ENCODE data around the gene SYTL3. TPM values are rescaled to one million over a fixed set of nuclear protein-coding genes. Genes with fewer than 3 reads are reported as not detected.

The SYTL3 gene
- total RNA-seq, 1 experiment from 2014 or later: 7.8 TPM

- Histone ChIP-seq H4K20me1 (ENCODE audit: insufficient read depth) (no peaks in the 10 kb centered on the region), H3K4me1 (replicated peaks; ENCODE audit: insufficient read depth) (peaks cover 44% of the 10 kb centered on the region), H3K9me2 (ENCODE audit: insufficient read depth) (no peaks in the 10 kb centered on the region), H3K9me3 (ENCODE audit: insufficient read depth, low read depth) (peaks cover 26% of the 10 kb centered on the region), H3K79me2 (ENCODE audit: low read depth) (peaks cover 42% of the 10 kb centered on the region), H2AFZ (no peak overlapping the region), H3K27me3 (ENCODE audit: insufficient read depth, low read depth) (no peaks in the 10 kb centered on the region), H3K4me2 (peak overlapping the region; percentile 55), H3F3A (ENCODE audit: insufficient read depth, low read depth) (peaks cover 58% of the 10 kb centered on the region), H3K4me3 (no peak overlapping the region), H3K36me3 (ENCODE audit: low read depth) (peaks cover 56% of the 10 kb centered on the region), H3K27ac (peak overlapping the region; percentile 91)
- TF ChIP-seq CTCF (conservative IDR thresholded peaks at IDR 0.05): no peak
- TF ChIP-seq EZH2 (IDR thresholded peaks at IDR 0.05; ENCODE audit: low read depth): no peak
- ChIA-PET CTCF (interaction anchor here (0.7 kb wide), 1 partner anchor 25 kb away, joined by 3 read pairs; no protein-coding TSS in a partner anchor), POLR2A (ENCODE audit: unreplicated experiment) (interaction anchor here (0.5 kb wide), 1 partner anchor 351 kb away, joined by 3 read pairs; no protein-coding TSS in a partner anchor)
- DNase-seq: peak; percentile 33 to 91
- intact Hi-C loops (cut with micrococcal nuclease; ENCODE audit: unreplicated experiment): no loop called here
- BruUV-seq (replicated peaks): no TSS peak
Observed at GRCh38 chr6:158737710-158738615, 88.1 kb downstream of the SYTL3 start.

GRCh38 chr6:158739673-158740072 lies 89.8 kb downstream of the SYTL3 start:
- H3K4me3 ChIP-seq: no peak overlapping the region
- peaks cover 43% of the 10 kb centered on the region for H3K36me3 ChIP-seq (ENCODE audit: low read depth)
- peaks cover 53% of the 10 kb centered on the region for H3K4me1 ChIP-seq (replicated peaks; ENCODE audit: insufficient read depth)
- H2AFZ ChIP-seq: no peak overlapping the region
- intact Hi-C loops (cut with micrococcal nuclease; ENCODE audit: unreplicated experiment): no loop called here
- no peak for DNase-seq
- TF ChIP-seq CTCF (conservative IDR thresholded peaks at IDR 0.05) (no peak), EZH2 (IDR thresholded peaks at IDR 0.05; ENCODE audit: low read depth) (no peak)
- H3F3A ChIP-seq (ENCODE audit: insufficient read depth, low read depth): peaks cover 62% of the 10 kb centered on the region
- H3K4me2 ChIP-seq: no peak overlapping the region
- BruUV-seq (replicated peaks): no TSS peak
- H3K27me3 ChIP-seq (ENCODE audit: insufficient read depth, low read depth): no peaks in the 10 kb centered on the region
- ChIA-PET POLR2A (ENCODE audit: unreplicated experiment) (no interaction called here), CTCF (no interaction called here)
- no peaks in the 10 kb centered on the region for H3K9me2 ChIP-seq (ENCODE audit: insufficient read depth)
- peaks cover 9% of the 10 kb centered on the region for H3K9me3 ChIP-seq (ENCODE audit: insufficient read depth, low read depth)
- H3K27ac ChIP-seq: peak overlapping the region; percentile 91
- H4K20me1 ChIP-seq (ENCODE audit: insufficient read depth): no peaks in the 10 kb centered on the region
- H3K79me2 ChIP-seq (ENCODE audit: low read depth): peaks cover 35% of the 10 kb centered on the region

GRCh38 chr6:158743033-158743651 lies 93.3 kb downstream of the SYTL3 start:
- intact Hi-C loops (cut with micrococcal nuclease; ENCODE audit: unreplicated experiment): no loop called here
- Histone ChIP-seq H3K4me3 (no peak overlapping the region), H3K4me2 (peak overlapping the region; percentile 48), H3K9me3 (ENCODE audit: insufficient read depth, low read depth) (peaks cover 6% of the 10 kb centered on the region; the same call in 1 of the 2 replicates), H3F3A (ENCODE audit: insufficient read depth, low read depth) (peaks cover 34% of the 10 kb centered on the region), H3K27ac (peak overlapping the region; percentile 65), H3K36me3 (ENCODE audit: low read depth) (peaks cover 34% of the 10 kb centered on the region; the same call in 1 of the 2 replicates), H3K27me3 (ENCODE audit: insufficient read depth, low read depth) (no peaks in the 10 kb centered on the region), H3K79me2 (ENCODE audit: low read depth) (peaks cover 27% of the 10 kb centered on the region), H2AFZ (no peak overlapping the region), H3K4me1 (replicated peaks; ENCODE audit: insufficient read depth) (peaks cover 40% of the 10 kb centered on the region), H4K20me1 (ENCODE audit: insufficient read depth) (no peaks in the 10 kb centered on the region), H3K9me2 (ENCODE audit: insufficient read depth) (no peaks in the 10 kb centered on the region)
- CTCF ChIA-PET: interaction anchor here (0.6 kb wide), 1 partner anchor 369 kb away, joined by 4 read pairs; no protein-coding TSS in a partner anchor
- POLR2A ChIA-PET (ENCODE audit: unreplicated experiment): no interaction called here
- TF ChIP-seq CTCF (conservative IDR thresholded peaks at IDR 0.05): no peak
- TF ChIP-seq EZH2 (IDR thresholded peaks at IDR 0.05; ENCODE audit: low read depth): no peak
- no peak for DNase-seq
- BruUV-seq (replicated peaks): no TSS peak
